ENCODE data around the gene KIF3A. TPM values are rescaled to one million over a fixed set of nuclear protein-coding genes. Genes with fewer than 3 reads are reported as not detected.

The KIF3A gene
- total RNA-seq, 1 experiment from 2014 or later: 13.2 TPM

DNA sequence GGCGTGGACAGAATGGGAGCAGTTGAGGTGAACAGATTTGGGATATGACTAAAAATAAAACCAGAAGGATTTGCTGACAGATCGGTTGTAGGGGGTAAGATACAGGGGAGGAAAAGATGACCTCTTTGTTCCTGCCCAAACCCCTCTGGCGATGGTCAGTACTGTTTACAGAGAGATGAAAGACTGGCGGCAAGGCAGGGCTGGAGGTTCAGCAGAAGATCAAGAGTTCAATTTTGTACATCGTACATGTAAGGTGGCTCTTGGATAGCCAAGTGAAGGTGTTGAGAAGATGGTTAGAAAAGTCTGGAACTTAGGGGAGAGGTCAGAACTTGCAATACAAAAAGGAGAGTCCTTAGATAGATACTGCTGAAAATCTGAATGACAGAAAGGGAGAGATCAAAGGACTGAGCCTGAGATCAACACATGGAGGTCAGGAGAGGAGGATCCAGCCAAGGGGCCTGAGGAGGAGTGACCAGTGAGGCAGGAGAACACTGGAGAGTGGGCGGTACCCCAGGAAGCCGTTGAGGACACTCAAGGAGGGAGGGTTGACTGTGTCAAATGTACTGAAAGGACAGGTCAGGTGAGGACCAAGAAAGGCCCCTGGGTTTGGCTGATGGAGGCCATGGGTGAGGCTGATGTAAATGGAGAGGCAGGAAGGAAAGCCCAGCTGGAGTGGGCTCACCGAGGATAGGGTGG, 56.4 kb downstream of the KIF3A start:
- no peak overlapping the region for H3K23ac ChIP-seq (ENCODE audit: insufficient read length, low read depth, low read length)
- Mint-ChIP-seq H3K27me3 (ENCODE audit: low read depth) (no peaks in the 10 kb centered on the region; the same call in 1 of the 2 replicates), H3K4me3 (no peak overlapping the region), H3K36me3 (ENCODE audit: insufficient read depth in 1 of 3, low read depth in 3 of 3) (no peaks in the 10 kb centered on the region), H3K9me3 (no peaks in the 10 kb centered on the region), H3K27ac (no peak overlapping the region), H3K4me1 (peaks cover 4 to 8% of the 10 kb centered on the region in 2 experiments; a peak in 1 of 4 replicates)
- no peaks in the 10 kb centered on the region for H3K79me2 ChIP-seq (ENCODE audit: insufficient read depth, low read length)
- H3K9me3 ChIP-seq (ENCODE audit: control insufficient read depth, low read depth, low read length): no peaks in the 10 kb centered on the region
- no peak overlapping the region for H3T11ph ChIP-seq (ENCODE audit: low read length)
- H3K27ac ChIP-seq (ENCODE audit: insufficient read length, low read depth, low read length): no peak overlapping the region
- no peak overlapping the region for H3K14ac ChIP-seq (ENCODE audit: insufficient read depth, low read length)
- no peak for TF ChIP-seq CTCF (conservative IDR thresholded peaks at IDR 0.05)
- H2AK5ac ChIP-seq (ENCODE audit: insufficient read length, low read length): no peak overlapping the region
- H3K23me2 ChIP-seq (ENCODE audit: insufficient read length, low read depth, low read length, poor library complexity, severe bottlenecking): no peaks in the 10 kb centered on the region
- H4K91ac ChIP-seq (ENCODE audit: insufficient read length, low read depth, low read length): no peak overlapping the region
- no peaks in the 10 kb centered on the region for H3K79me1 ChIP-seq (ENCODE audit: insufficient read depth, low read depth, low read length, poor library complexity, severe bottlenecking)
- no peak overlapping the region for H2BK5ac ChIP-seq (ENCODE audit: insufficient read length, low read length)
- H3K4me1 ChIP-seq (ENCODE audit: insufficient read depth, low read length): no peaks in the 10 kb centered on the region
- no peak overlapping the region for H2BK20ac ChIP-seq (ENCODE audit: low read depth, low read length, poor library complexity, severe bottlenecking)
- H4K5ac ChIP-seq (ENCODE audit: insufficient read length, low read depth, low read length): no peak overlapping the region
- no peaks in the 10 kb centered on the region for H3K27me3 ChIP-seq (ENCODE audit: insufficient read depth, low read length)
- no peak overlapping the region for H3K4ac ChIP-seq (ENCODE audit: low read depth, low read length)
- H2BK15ac ChIP-seq (ENCODE audit: low read depth, low read length): no peak overlapping the region
- H2AFZ ChIP-seq (ENCODE audit: low read length): no peak overlapping the region
- no peak overlapping the region for H4K8ac ChIP-seq (replicated peaks; ENCODE audit: insufficient read length, low read depth, low read length)
- H3K4me2 ChIP-seq (ENCODE audit: insufficient read depth, insufficient read length, low read length): no peak overlapping the region
- no peak overlapping the region for H3K18ac ChIP-seq (ENCODE audit: insufficient read length, low read depth, low read length)
- no peak overlapping the region for H2BK12ac ChIP-seq (ENCODE audit: insufficient read length, low read depth, low read length)
- H3K9ac ChIP-seq (ENCODE audit: extremely low read depth, insufficient read length, low read length): no peak overlapping the region
- DNase-seq: peak; percentile 17
- H2BK120ac ChIP-seq (ENCODE audit: low read depth, low read length, poor library complexity, severe bottlenecking): no peak overlapping the region
- no peak overlapping the region for H3K56ac ChIP-seq (ENCODE audit: insufficient read length, low read depth, low read length)
- H4K20me1 ChIP-seq (ENCODE audit: control insufficient read depth, insufficient read depth, insufficient read length): peaks cover 3% of the 10 kb centered on the region
- no CpG with 5 or more reads among the region's 8 CpGs for WGBS (ENCODE audit: extremely low coverage, insufficient read length, low lambda C conversion rate)
